ENCODE data around the gene ILKAP.
A peak's percentile ranks its signal among the peaks of the same experiment; 100 is the strongest.

The ILKAP gene

DNA sequence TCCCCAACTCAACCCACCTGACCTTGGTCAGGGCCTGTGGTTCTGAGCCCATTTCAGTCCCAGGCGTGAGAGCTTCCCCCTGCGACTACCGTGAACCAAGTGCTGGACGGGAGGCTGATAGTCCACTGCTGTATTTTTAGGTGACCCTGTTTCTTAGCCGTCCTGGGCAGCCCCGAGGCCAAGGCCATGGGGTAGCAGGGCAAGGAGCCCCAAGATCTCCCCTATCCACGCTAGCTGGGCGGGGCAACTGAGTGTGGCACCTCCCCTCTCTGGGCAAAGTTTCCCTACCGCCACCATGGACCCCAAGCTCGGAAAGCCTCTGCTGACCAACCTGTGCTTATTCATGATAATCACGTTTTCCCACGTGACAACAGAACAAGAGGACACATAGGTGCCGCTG, 65.6 kb downstream of the ILKAP start:
- DNase-seq (ENCODE audit: low read depth in 2 of 2), result no peak

DNA sequence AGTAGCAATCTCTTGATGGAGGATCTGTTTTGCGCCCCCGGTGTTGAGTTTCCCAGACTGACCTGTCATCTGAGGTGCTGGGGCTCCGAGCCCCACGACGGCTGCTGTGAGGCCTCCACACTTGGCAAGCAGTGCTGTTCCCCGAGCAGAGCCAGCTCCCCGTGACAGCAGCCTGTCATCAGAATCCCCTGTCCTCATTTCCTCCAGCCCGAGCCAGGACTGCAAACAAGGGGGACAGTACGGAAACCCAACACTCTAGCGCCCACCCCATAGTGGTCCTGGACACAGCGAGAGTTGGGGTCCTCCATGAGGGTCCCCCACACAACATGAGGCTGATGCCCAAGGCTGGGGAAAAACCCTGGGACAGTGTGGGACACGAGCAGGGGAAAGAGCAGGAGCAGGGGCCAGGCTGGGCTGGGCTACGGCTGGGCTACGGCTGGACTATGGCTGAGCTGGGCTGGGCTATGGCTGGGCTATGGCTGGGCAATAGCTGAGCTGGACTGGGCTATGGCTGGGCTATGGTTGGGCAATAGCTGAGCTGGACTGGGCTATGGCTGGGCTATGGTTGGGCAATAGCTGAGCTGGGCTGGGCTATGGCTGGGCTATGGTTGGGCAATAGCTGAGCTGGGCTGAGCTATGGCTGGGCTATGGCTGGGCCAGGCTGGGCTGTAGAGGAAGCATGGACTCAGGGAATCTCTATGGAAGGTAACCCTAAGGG, 66.5 kb downstream of the ILKAP start:
- DNase-seq (ENCODE audit: low read depth in 2 of 2), result peak in 1 of 2 experiments; percentile 20

DNA sequence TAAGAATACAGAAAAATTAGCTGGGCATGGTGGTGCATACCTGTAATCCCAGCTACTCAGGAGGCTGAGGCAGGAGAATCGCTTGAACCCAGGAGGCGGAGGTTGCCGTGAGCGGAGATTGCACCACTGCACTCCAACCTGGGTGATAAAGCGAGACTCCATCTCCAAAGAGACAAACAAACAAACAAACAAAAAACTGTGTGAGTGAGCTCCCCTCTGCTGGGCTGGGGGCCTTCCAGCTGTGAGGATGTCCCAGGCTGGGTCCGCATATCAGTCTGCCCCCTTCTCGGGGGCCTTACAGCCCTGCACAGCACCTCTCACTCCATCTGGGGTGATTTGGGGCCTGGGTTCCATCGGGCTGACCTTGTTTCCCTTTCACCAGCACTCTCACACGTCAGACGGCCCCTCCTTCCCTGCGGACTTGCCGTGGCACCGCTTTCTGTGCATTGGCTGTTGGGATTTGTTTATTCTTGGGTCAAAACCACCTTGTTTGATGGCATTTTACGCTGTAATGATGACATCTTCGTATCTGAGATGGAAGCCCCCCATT, 67.8 kb downstream of the ILKAP start:
- no peak for DNase-seq (ENCODE audit: low read depth in 2 of 2)

DNA sequence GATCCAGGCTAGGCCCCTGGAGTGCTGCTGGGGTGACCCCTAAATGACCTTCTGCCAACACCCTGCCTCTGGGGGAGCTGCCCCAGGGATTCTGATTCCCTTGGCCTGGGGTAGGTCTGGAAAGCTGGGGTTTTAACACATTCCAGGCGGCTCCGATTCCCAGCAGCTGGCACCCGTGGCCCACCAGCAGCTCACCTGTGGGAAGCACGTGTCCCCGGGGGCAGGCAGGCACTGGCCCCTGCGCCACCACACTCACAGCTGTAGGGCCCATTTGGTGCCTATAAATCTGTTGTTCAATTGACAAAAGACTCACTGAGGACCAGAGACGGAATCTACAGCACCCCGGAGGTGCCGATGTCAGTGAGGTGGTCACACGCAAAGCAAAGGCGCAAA, 69.1 kb downstream of the ILKAP start:
- DNase-seq (ENCODE audit: low read depth in 2 of 2), result no peak

DNA sequence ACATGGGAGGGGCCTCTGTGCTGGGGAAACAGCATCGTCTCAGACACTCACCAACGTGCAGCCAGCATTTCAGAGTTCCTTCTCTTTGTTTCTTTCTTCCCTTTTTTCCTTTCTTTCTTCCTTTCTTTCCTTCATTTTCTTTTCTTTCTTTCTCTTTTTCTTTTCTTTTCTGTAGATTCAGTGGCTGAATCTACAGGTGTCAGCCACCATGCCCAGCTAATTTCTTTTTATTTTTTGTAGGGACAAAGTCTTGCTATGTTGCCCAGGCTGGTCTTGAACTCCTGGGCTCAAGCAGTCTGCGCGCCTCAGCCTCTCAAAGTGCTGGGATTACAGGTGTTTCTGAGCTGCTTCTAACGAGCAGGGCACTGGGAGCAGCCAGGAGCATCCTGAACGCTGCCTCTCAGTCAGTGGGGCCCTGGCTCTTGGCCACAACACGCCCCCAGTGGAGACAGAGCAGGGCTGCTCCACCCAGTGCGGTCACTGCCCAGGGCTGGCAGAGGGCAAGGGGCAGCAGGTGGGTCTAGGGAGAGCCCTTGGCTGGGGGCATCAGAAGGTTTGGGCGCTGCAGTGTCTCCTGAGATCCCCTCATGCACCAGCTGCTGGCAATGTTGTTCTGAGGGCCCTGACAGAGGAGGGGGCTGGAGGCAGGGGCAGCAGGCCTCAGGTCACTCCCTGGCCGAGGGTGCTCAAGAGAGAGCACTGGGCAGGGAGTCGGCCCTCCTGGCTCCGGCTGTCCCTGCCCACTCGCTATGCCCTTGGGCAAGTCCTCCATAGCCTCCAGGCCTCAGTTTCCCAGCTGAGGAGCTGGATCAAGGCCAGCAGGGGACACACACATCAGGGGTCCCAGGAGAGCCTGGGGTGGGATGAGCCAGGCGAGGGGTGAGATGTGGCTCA, 69.7 kb downstream of the ILKAP start:
- DNase-seq (ENCODE audit: low read depth in 2 of 2), result no peak

DNA sequence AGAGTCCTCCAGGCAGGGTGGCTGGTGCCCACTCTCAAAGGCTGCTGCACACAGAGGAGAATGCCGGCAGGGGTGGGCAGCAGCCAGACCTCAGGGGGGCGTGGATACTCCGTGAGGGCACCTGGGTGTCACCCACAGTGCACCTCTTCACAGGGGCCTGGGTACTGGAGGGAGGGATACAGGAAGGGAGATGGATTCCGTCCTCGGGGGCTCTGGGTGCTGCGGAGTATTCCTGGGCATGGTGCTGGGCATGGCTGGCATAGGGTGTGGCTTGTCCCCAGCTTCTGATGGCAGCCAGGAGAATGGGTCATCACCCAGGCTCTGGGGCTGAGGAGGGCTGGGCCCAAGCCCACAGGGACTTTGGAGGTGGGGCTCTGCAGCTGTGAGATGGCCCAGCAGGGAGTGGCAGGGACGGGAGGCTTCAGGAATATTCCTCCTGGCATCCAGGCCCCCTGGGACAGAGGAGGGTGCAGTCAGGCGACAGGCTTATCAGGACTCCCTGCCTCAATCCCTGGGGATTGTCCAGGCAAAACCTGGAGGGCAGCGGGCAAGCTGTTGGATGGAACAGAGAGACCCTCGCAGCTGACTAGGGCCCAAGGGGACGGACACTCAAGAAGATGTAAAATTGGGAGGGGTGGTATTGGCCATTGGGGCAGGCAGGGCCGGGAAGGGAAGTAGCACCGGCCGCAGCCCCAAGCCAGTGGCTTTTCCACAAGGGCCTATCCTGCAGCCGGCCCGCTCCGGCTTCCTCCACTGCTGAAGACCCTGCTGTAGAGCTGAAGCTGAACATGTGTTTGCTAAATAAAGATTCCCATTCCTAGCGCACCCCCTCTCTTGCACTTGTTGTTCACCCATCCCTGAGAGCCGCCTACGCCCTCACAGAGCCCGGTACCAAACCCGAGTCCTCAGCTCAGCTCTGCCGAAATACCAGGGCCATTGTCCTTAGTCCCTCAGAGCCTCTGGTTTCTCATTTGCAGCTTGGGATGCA, 70.7 kb downstream of the ILKAP start:
- DNase-seq (ENCODE audit: low read depth in 2 of 2), result no peak

DNA sequence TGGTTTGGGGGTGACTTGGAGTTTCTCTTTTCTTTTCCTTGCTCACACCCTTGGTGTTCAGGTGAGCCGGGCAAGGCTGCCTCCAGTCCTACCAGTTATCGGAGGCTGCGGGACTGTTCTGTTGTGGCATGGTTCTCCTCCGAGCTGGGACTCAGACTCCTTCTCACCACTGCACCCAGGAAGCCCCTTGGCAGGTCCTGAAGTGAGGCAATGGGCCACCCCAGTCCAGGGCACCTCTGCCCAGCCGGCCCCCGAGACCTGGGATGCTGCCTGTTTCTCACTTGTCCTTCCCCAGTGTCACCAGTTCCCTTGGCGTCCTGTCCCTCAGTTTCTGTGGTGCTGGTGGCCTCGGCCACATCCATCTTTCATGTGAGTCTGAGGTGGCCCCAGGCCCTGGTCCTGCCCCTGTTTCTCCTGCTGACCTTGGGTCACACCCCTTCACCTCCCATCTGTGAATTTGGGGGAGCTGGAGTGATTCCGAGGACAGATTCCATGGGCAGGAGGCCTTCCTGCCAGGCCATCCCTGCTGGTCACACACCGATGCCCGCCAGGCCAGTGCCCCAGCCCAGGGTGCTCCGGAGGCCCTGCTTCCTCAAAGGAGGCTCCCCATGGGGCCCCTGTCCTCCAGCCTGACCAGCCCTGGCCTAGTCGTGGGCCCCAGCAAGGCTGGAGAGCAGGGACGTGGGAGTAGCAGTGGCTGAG, 71.6 kb downstream of the ILKAP start:
- no peak for DNase-seq (ENCODE audit: low read depth in 2 of 2)

DNA sequence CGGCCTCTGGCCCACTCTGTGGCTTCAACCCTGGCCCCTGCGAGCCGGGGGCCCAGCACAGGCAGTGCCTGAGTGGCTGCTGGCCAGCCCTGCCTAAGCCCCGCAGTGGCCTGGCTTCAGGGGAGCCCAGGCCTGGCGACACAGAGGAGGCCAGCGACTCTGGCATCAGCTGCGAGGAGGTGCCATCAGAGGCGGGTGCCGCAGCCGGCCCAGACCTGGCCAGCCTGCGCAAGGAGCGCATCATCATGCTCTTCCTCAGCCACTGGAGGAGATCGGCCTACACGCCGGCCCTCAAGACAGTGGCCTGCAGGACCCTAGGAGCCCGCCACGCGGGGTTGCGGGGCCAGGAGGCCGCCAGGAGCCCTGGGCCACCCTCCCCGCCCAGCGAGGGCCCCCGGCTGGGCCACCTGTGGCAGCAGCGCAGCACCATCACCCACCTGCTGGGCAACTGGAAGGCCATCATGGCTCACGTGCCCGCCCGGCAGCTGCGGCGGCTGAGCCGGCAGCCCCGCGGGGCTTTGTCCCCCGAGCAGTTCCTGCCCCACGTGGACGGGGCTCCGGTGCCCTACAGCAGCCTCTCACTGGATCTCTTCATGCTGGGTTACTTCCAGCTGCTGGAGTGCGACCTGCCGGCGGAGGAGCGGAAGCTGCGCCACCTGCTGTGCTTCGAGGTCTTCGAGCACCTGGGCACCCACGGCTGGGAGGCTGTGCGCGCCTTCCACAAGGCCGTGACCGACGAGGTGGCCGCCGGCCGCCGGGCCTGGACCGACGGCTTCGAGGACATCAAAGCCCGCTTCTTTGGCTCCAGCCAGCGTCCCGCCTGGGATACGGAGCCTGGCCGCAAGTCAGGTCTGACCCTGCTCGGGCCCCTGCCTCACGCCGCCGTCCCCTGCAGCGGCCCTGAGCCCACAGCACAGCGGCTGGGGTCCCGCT, 72.5 kb downstream of the ILKAP start:
- no peak for DNase-seq (ENCODE audit: low read depth in 2 of 2)

DNA sequence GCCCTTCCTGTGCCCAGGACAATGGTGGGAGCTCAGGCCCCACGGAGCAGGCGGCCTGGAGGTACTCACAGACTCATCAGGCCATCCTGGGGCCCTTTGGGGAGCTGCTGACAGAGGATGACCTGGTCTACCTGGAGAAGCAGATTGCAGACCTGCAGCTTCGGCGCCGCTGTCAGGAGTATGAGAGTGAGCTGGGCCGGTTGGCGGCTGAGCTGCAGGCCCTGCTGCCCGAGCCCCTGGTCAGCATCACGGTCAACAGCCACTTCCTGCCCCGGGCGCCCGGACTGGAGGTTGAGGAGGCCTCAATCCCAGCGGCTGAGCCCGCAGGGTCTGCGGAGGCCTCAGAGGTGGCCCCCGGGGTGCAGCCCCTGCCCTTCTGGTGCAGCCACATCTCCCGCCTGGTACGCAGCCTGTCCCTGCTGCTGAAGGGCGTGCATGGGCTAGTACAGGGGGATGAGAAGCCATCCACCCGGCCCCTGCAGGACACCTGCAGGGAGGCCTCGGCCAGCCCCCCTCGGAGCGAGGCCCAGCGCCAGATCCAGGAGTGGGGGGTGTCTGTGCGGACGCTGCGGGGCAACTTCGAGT, 73.3 kb downstream of the ILKAP start:
- no peak for DNase-seq (ENCODE audit: low read depth in 2 of 2)

DNA sequence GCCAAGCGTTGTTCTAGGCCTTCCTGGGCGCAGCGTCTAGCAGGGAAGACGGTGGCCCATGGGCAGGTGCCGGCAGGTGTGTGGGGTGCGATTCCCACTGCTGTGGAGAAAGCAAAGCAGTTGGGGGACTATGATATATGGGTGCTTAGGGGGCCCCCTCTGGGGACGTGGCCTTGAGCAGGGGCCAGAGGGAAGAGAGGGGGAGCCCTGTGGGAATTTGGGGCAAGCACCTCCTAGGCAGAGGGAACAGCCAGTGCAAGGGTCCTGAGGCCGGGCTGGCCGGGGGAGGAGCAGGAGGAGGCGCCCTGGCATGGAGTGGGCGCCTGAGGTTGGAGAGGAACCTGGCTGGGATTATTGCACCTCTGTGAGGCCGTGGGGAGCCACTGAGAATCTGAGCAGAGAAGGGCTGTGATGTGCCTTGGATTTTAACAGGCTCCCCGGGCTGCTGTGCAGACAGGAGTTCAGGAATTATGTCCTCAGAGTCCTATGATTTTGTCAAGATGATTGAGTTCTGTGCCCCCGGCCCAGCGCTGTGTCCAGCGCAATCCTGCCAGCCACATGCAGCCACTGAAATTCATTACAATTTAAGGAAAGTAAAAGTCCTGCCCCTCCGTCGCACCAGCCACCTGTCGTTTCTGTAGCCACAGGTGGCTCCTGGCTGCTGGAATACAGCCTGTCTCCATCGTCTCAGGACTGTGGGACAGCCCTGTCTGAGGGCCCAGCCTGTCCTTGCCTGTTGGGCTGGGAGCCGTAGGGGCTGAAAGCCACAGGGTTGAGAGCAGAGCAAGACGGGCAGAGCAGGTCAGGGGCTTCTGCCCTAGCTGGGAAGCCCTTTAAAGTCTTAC, 74.1 kb downstream of the ILKAP start:
- DNase-seq (ENCODE audit: low read depth in 2 of 2), result no peak

DNA sequence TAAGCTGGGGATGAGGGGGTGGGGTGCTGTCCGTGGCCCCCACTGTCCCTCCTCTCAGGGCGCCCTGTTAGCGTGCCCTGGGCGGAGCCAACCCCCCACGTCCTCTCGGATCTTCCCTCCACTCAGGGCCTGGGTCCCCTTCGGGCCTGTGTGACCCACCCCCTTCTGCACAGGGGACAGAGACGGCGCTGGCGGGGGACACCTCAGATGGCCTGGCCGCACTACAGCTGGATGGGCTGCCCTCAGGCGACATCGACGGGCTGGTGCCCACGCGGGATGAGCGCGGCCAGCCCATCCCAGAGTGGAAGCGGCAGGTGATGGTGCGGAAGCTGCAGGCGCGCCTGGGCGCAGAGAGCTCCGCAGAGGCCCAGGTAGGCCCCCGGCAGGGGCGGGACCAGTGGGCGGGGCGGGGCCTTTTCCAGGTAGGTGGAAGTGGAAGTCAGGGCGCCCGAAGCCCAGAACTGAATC, 74.9 kb downstream of the ILKAP start:
- DNase-seq (ENCODE audit: low read depth in 2 of 2), result no peak

DNA sequence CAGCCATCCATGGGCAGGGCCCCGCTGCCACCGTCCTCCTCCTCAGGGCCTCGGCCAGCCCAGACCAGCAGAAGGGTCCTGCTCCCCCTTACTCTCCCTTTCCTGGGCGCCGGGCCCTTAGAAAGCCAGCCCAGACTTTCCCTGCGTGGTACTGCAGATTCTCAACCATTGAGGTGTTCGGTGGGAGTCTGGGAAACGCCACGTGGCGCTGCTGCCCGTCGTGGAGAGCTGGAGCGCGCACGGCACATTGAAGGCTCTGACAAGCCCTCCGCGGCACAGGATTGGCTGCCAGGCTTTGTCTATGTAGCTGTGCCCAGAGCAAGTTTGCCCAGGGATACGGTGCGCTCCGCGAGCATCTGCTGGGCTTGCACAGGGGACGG, 75.4 kb downstream of the ILKAP start:
- no peak for DNase-seq (ENCODE audit: low read depth in 2 of 2)

DNA sequence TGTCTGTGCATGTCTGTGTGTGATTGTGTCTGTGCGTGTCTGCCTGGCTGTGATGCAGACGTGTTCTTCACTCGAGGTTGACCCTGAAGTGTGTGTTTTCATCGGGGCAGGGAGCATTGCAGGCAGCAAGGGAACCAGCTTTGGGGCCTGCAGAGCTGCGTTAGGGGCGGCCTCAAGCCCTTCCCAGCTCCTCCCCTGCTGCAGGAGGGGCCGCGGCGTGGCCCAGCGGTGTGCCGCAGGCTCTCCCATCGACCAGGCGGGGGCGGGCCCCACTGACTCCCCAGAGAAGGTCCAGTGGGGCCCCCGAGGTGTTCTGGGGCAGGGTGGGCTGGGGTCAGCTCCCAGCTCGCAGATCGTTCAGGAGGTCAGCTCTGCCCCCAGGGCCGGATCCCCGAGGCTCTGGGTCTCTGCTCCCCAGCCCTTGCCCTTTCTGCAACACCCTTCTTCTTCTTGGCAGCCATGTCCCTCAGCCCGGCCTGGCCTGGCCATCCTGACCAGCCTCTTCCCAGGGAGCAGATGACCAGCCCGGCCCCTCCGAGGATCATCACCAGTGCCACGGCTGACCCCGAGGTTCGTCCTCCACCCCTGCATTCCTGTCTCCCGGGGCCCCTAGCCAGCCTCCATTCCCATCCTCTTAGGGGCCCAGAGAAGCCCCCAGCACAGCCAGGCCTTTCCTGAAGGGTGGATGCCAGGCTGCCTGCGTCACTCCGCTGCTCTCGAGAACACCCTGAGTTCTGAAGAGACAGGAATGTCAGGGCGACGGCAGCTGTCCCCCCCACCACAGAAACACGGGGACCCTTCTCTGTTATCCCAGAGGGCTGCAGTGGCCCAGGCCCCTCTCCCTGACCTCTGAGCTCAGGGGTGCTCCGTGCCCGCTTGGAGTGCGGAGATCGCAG, 76.1 kb downstream of the ILKAP start:
- DNase-seq (ENCODE audit: low read depth in 2 of 2), result peak; percentile 34 to 46

DNA sequence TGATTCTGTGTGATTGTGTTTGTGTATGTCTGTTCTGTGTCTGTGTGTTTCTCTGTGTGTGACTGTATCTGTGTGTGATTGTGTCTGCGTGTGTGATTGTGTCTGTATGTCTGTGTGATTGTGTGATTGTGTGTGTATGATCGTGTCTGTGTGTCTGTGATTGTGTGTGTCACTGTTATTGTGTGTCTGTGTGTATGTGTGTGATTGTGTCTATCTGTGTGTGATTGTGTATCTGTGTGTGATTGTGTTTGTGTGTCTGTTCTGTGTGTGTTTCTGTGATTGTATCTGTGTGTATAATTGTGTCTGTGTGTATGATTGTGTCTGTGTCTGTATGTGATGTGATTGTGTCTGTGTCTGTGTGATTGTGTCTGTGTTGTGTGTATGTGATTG, 76.7 kb downstream of the ILKAP start:
- no peak for DNase-seq (ENCODE audit: low read depth in 2 of 2)

DNA sequence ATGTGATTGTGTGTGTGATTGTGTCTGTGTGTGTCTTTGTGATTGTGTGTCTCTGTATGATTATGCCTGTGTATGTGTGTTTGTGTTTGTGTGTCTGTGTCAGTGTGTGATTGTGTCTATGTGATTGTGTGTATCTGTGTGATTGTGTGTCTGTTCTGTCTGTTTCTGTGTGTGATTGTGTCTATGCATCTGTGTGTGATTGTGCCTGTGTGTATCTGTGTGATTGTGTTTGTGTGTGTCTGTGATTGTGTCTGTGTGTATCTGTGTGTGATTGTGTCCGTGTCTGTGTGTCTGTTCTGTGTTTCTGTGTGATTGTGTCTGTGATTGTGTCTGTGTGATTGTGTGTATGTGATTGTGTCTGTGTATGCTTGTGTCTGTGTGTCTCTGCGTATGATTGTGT, 77.2 kb downstream of the ILKAP start:
- DNase-seq (ENCODE audit: low read depth in 2 of 2), result no peak

DNA sequence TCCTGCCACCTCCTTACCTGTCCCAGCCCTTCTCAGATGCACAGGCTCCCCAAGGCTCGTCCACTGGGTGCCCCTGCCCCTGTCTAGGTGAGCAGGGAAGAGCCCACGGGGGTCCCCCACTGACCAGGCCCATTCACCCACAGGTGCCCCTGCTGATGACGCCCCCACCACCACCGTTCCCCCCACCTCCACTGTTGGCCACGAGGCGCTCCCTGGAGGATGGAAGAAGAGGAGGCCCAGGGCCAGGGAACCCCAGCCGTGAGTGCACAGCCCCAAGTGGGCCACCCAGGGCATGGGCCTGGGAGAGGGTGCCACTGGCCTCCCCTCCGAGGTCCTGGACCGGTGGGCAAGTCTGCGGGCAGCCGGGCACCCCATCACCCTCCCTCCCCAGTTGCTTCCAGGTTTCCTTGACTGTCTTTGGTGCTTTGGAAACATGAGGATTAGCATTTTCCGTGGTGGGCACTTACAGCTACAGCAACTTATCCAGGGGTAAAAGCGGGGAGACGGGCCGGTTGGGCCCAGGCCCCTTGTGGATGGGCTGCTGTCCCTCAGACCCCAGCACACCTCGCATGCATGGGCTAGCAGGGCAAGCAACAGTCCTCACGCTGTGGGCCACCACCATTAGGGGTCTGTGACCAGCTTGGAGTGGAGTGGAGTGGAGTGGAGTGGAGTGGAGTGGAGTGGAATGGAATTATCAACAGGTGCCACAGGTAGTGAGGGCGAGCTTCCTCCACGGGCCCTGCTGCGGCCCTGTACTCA, 78.2 kb downstream of the ILKAP start:
- no peak for DNase-seq (ENCODE audit: low read depth in 2 of 2)
